A549 (cell line): ENCODE measurements around the gene FMNL3. TPM values are rescaled to one million over a fixed set of nuclear protein-coding genes. Genes with fewer than 3 reads are reported as not detected.

Experiments
- ATAC-seq, 2 experiments: fragments of 200-7000 bp in 1 of 2; fragments of >200 bp in 1 of 2; cut with Nextera tagmentation in 1 of 2; cut with Tn5 transposase in 1 of 2; 3 replicates each; pipeline versions ENCODE4 v1.8.0 to v1.9.1; 2018 to 2020; ENCODE audit warnings: mild to moderate bottlenecking in 1 of 2, moderate library complexity in 1 of 2
- CTCF ChIA-PET: fragments of 300-600 bp; sonication (Branson Sonifier 250); formaldehyde crosslinking; extraction: SDS; loops from one replicate; lab custom pipeline; 2021; ENCODE audit warnings: antibody characterized with exemption, inconsistent platforms; lab: Yijun Ruan, JAX
- POLR2A ChIA-PET: fragments of 350-600 bp; formaldehyde crosslinking; extraction: SDS; loops from one replicate; lab custom pipeline; 2021; ENCODE audit warnings: antibody characterized with exemption, inconsistent platforms; lab: Yijun Ruan, JAX
- DNase-seq, 2 experiments: peaks; one replicate each; pipeline versions ENCODE4 v3.0.0 to v3.0.0-alpha.2; 2011 to 2016; ENCODE audit warnings: low read depth in 1 of 2, low spot score in 1 of 2
- FAIRE-seq: peaks from 2 replicates; lab custom pipeline; 2011; peaks lifted over from hg19 to GRCh38; lab: Jason Lieb, UNC
- H3K27ac ChIP-seq, 2 experiments: fragments of >200 bp; sonication (Bioruptor Twin); formaldehyde crosslinking; 3 replicates each; pipeline ENCODE4 v1.5.1; 2016 to 2017
- H3K4me1 ChIP-seq: fragments of >200 bp; sonication (Bioruptor Twin); formaldehyde crosslinking; 3 replicates; pipeline ENCODE4 v1.6.1; 2016
- H3K4me2 ChIP-seq: fragments of >200 bp; sonication (Bioruptor Twin); formaldehyde crosslinking; 3 replicates; pipeline ENCODE4 v1.6.1; 2016
- H3K4me3 ChIP-seq: fragments of >200 bp; sonication (Bioruptor Twin); formaldehyde crosslinking; 3 replicates; pipeline ENCODE4 v1.5.1; 2016
- H3K9me3 ChIP-seq: fragments of >200 bp; sonication (Bioruptor Twin); formaldehyde crosslinking; 3 replicates; pipeline ENCODE4 v1.6.1; 2016
- BHLHE40 ChIP-seq: IDR thresholded peaks from 2 replicates; pipeline ENCODE4 v1.6.1; 2012; ENCODE audit warnings: low read depth, low read length, inconsistent platforms
- CHD4 ChIP-seq: fragments of 200-600 bp; sonication (generic); IDR thresholded peaks from 2 replicates; pipeline ENCODE4 v1.6.1; 2016; ENCODE audit warnings: antibody characterized with exemption, mild to moderate bottlenecking, borderline replicate concordance
- EHF ChIP-seq: fragments of 250-450 bp; sonication (Bioruptor Pico); IDR thresholded peaks from 2 replicates; pipeline ENCODE4 v1.5.0; 2020; ENCODE audit warnings: mild to moderate bottlenecking
- EHMT2 ChIP-seq: fragments of 200-600 bp; sonication (generic); IDR thresholded peaks from 2 replicates; pipeline ENCODE4 v1.6.1; 2016; ENCODE audit warnings: antibody characterized with exemption, low read depth, mild to moderate bottlenecking, moderate library complexity
- HEYL ChIP-seq: fragments of 250-450 bp; sonication (Bioruptor Pico); IDR thresholded peaks from 2 replicates; pipeline ENCODE4 v1.8.0; 2021; ENCODE audit warnings: mild to moderate bottlenecking, moderate library complexity
- HOXB5 ChIP-seq: fragments of 250-450 bp; sonication (Bioruptor Pico); IDR thresholded peaks from 2 replicates; pipeline ENCODE4 v1.5.0; 2020; ENCODE audit warnings: mild to moderate bottlenecking, moderate library complexity
- JUNB ChIP-seq: fragments of >200 bp; sonication (Bioruptor Twin); formaldehyde crosslinking; IDR thresholded peaks from 2 replicates; pipeline ENCODE4 v1.6.1; 2016
- MAFK ChIP-seq: fragments of 450-650 bp; IDR thresholded peaks from 2 replicates; pipeline ENCODE4 v1.6.1; 2014; ENCODE audit not compliant: partially characterized antibody
- MAZ ChIP-seq: fragments of 150-350 bp; IDR thresholded peaks from 2 replicates; pipeline ENCODE4 v1.6.1; 2014; ENCODE audit warnings: antibody characterized with exemption, low read depth, low read length, borderline replicate concordance
- POLR2A ChIP-seq: IDR thresholded peaks from 2 replicates; pipeline ENCODE4 v1.6.1; 2012; ENCODE audit warnings: mild to moderate bottlenecking, low read length
- POLR2AphosphoS2 ChIP-seq: conservative IDR thresholded peaks from 2 replicates; pipeline ENCODE4 v1.6.1; 2012; ENCODE audit warnings: low read length, improper control_type of control experiment, inconsistent platforms
- RAD21 ChIP-seq, 2 experiments: fragments of >200 bp in 1 of 2; sonication (Bioruptor Twin) in 1 of 2; formaldehyde crosslinking in 1 of 2; IDR thresholded peaks in 1 of 2; conservative IDR thresholded peaks in 1 of 2; 2 replicates in 1 of 2; 3 replicates in 1 of 2; pipeline ENCODE4 v1.6.1; 2012 to 2018; ENCODE audit warnings: inconsistent platforms in 1 of 2
- RCOR1 ChIP-seq: fragments of 150-350 bp; IDR thresholded peaks from 2 replicates; pipeline ENCODE4 v1.6.1; 2014; ENCODE audit warnings: antibody characterized with exemption, low read length, low read depth
- SREBF2 ChIP-seq: fragments of 450-650 bp; IDR thresholded peaks from 2 replicates; pipeline ENCODE4 v1.6.1; 2014; ENCODE audit warnings: mild to moderate bottlenecking, moderate library complexity
- ZFP36 ChIP-seq: fragments of 450-650 bp; IDR thresholded peaks from 2 replicates; pipeline ENCODE4 v1.6.1; 2014; ENCODE audit warnings: borderline replicate concordance; ENCODE audit not compliant: partially characterized antibody
- WGBS: methylation state at CpG from one replicate; pipeline ENCODE4 v1.1.6; 2017; ENCODE audit errors: missing lambda C conversion rate; 5-methylcytosine and 5-hydroxymethylcytosine counted together
- polyA plus RNA-seq, 4 experiments: library from polyadenylated mRNA; depleted of rRNA in 3 of 4; stranded (reverse); fragments of >200 nt; fragmentation: RNase III in 1 of 4; extraction: RNeasy Plus Mini Kit Qiagen cat#74134 plus additional on column Dnase treatment in 1 of 4; gene quantifications; 2 replicates in 3 of 4; 3 replicates in 1 of 4; pipeline ENCODE4 v1.2.3, GENCODE V29; 2011 to 2017
- TF ChIP-seq, protein P1 (sequence below): IDR thresholded peaks from 2 replicates; pipeline ENCODE4 v1.6.1; 2012; ENCODE audit warnings: low read depth, borderline replicate concordance
- TF ChIP-seq, protein P2 (sequence below): fragments of >200 bp; sonication (Bioruptor Twin); formaldehyde crosslinking; IDR thresholded peaks from 2 replicates; pipeline ENCODE4 v1.6.1; 2016

FMNL3 gene
- polyA plus RNA-seq, 2 of the 4 experiments (the other 2 are of a cell fraction): 1.7 TPM

DNA sequence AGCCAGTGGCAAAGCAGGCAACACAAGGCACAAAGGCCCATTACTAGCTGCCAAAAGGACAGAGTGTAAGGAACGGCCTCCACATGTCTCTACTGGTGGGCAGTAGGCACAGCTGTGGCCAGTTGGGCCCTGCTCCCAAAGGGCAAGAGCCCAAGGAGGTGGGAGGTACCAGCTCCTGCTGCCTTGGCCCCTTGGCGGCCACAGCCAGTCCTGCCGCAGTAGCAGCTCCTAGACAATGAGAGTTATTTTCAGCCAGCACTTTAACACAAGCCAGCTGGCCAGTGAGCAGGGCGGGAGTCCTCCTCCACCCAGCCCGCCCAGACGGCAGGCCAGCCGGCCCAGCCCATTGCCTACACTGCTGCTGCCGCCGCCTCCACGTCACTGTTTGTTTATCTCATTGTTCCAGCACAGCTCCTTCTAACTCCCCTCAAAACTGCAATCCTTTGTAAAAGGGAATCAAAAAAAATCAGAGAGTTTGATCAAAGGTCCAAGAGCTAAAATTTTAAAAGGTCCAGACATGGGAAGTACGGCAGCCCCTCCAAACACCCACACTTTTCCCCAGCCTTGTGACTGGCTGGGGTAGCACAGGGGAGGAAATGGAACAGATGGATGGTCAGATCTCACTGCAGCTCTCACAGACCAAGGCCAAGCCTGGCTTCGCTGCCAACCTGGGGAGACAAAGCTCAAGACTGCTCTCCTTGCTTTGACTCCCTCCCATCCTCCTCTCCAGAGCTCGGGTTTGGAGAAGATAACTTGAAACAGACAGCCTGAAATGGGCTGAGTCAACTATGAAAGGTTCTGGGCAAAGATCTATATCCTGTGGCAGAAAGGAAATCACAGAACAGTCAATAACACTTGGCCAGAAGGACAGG lies 33.5 kb downstream of the FMNL3 start:
- WGBS: 81% methylated on average over 12 of the region's 13 CpGs
- peak; percentile 24 to 32; a peak in 2 of 6 replicates for ATAC-seq
- no peak overlapping the region for H3K27ac ChIP-seq
- CTCF ChIA-PET: interaction anchor here (0.7 to 2.1 kb wide), 11 partner anchors 8 to 377 kb away, joined by 3 to 7 read pairs (median 3); partner anchors contain the start of gene TMBIM6
- no peak for TF ChIP-seq BHLHE40
- TF ChIP-seq EHF (CRISPR knock-in tag): no peak
- TF ChIP-seq CHD4: no peak
- TF ChIP-seq SREBF2: no peak
- no peak for TF ChIP-seq MAZ
- TF ChIP-seq EHMT2: no peak
- TF ChIP-seq, protein P1, sequence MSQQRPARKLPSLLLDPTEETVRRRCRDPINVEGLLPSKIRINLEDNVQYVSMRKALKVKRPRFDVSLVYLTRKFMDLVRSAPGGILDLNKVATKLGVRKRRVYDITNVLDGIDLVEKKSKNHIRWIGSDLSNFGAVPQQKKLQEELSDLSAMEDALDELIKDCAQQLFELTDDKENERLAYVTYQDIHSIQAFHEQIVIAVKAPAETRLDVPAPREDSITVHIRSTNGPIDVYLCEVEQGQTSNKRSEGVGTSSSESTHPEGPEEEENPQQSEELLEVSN: no peak
- no peak for TF ChIP-seq MAFK
- POLR2A ChIA-PET: interaction anchor here (1.6 kb wide), 1 partner anchor 50 kb away, joined by 3 read pairs; the partner anchor contains the start of gene PRPF40B
- no peak for FAIRE-seq
- no peaks in the 10 kb centered on the region for H3K9me3 ChIP-seq
- H3K4me3 ChIP-seq: no peak overlapping the region
- no peak for DNase-seq
- H3K4me1 ChIP-seq: no peaks in the 10 kb centered on the region
- no peak overlapping the region for H3K4me2 ChIP-seq

DNA sequence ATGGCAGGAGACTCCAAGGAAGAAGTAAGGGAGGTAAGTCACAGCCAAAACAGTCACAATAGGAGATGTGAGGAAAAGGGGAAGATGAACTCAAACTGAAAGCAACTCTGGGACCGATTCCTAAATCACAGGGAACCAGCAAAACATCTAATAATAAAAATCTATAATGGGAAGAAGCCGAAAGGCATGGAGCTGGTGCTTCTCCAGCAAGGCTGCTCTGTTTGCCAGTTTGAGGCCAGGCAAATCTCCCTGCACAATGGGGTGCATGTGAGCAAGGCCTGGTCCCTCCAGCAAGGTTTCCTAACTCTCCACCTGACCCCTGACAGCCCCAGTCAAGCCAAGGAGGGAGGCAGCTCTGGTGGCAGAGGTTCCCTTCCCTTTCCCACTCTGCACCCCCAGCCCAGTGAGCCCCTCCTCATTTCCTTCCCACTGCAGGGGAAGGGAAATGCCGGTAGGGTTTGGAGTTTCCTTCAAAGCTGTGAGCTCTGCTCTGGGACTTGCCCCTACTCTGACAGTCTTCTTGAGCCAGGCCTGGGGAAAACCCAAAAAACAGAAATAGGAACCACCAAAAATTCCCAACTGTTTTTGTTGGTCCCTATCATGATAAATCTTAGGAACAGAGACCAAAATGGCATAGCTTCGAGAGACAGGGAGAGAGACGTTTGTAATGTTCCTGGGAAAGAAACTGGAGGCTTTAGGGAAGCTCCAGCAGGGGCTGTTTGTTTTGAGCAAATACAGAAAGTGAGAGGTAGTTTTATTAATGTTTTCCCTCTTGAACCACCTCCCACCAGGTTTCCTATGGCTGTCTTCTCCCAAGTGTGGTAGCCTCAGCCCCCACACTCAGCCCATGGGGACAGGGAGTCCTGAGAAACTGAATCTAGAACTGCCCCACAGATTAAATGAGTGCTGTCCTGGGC lies 34.6 kb downstream of the FMNL3 start:
- DNase-seq (no peak), ATAC-seq (no peak), FAIRE-seq (no peak)
- 58% methylated on average over 5 of the region's 5 CpGs for WGBS
- TF ChIP-seq HEYL (no peak), JUNB (no peak), POLR2A (no peak), HOXB5 (CRISPR knock-in tag) (no peak), SREBF2 (no peak), RCOR1 (no peak), POLR2AphosphoS2 (no peak), ZFP36 (no peak)
- TF ChIP-seq, protein P2, sequence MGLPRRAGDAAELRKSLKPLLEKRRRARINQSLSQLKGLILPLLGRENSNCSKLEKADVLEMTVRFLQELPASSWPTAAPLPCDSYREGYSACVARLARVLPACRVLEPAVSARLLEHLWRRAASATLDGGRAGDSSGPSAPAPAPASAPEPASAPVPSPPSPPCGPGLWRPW: no peak
- no peaks in the 10 kb centered on the region for H3K4me1 ChIP-seq
- no peak overlapping the region for H3K27ac ChIP-seq
- ChIA-PET POLR2A (interaction anchor here (1.6 kb wide), 1 partner anchor 49 kb away, joined by 3 read pairs; the partner anchor contains the start of gene PRPF40B), CTCF (interaction anchor here (0.6 to 2.1 kb wide), 11 partner anchors 9 to 817 kb away, joined by 3 to 7 read pairs (median 3); partner anchors contain the start of gene TMBIM6)
- no peaks in the 10 kb centered on the region for H3K9me3 ChIP-seq
- H3K4me2 ChIP-seq: no peak overlapping the region
- H3K4me3 ChIP-seq: no peak overlapping the region

DNA sequence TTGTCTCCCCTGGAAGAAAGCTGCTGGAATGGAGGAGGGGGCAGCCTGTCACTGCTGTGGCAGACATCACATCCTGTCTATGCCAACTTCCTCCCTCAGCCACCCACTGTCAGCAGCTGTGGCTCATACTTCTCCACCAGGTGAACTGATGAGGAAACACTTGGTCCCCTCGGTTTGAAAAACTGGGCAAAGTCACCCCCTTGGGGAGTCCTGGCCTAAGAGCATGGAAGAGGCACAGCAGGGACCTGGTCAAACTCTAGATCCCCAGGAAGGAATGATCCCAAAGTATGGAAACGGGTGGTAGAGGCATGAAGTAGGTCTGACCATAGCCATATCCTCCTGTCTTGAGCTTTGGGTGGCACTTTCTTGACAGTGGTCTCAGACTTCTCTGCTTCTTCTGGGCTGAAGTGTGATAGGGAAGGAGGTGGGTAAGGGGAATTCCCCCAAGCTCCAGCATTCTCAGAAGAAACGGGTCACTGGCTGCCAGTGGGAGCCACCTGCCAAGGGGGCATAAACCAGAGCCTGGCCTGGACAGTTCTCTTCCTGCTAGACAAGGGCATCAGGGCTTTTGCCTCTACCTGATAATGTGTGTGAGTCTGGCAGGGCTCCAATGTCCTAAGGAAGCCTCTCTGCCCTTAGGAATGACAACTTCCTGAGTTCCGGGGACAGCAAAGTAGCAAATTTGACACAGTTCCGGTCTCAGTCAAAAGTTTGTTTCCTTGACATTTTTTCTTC lies 36.0 kb downstream of the FMNL3 start:
- TF ChIP-seq BHLHE40 (0 out of 2 replicates have a peak, but pooled peaks have one; percentile 2), RAD21 (conservative IDR thresholded peaks at IDR 0.05 in 1 of 2, IDR thresholded peaks at IDR 0.05 in 1 of 2) (no peak)
- no peak overlapping the region for H3K27ac ChIP-seq
- 62% methylated on average over 5 of the region's 5 CpGs for WGBS
- ATAC-seq (no peak), DNase-seq (no peak), FAIRE-seq (no peak)
- POLR2A ChIA-PET: interaction anchor here (0.6 kb wide), 1 partner anchor 77 kb away, joined by 3 read pairs; no protein-coding TSS in a partner anchor
- H3K4me2 ChIP-seq: no peak overlapping the region
- H3K4me1 ChIP-seq: no peaks in the 10 kb centered on the region
- CTCF ChIA-PET: interaction anchor here (0.9 to 1.1 kb wide), 3 partner anchors 13 to 37 kb away, joined by 3 to 6 read pairs (median 3); no protein-coding TSS in a partner anchor
- H3K9me3 ChIP-seq: no peaks in the 10 kb centered on the region
- H3K4me3 ChIP-seq: no peak overlapping the region
